Mucosa of rectum (tissue), 2 donors: ENCODE measurements around the gene TNK1.

Experiments used
- H3K27ac ChIP-seq, 2 donors: one replicate each; pipeline ENCODE4 v1.7.0; 2013; ENCODE audit warnings: inconsistent platforms in 2 of 2, low read depth in 2 of 2, low read length in 2 of 2
- H3K27me3 ChIP-seq, 2 donors: one replicate each; pipeline ENCODE4 v1.7.0; 2013; ENCODE audit warnings: low read length in 2 of 2; ENCODE audit not compliant: control insufficient read depth in 2 of 2, insufficient read depth in 2 of 2
- H3K36me3 ChIP-seq, 2 donors: one replicate each; pipeline ENCODE4 v1.7.0; 2013; ENCODE audit warnings: low read length in 2 of 2; ENCODE audit not compliant: control insufficient read depth in 2 of 2, insufficient read depth in 2 of 2
- H3K4me1 ChIP-seq, 2 donors: one replicate each; pipeline ENCODE4 v1.7.0; 2013; ENCODE audit warnings: low read length in 2 of 2, mild to moderate bottlenecking in 1 of 2; ENCODE audit not compliant: control insufficient read depth in 2 of 2, insufficient read depth in 2 of 2
- H3K4me3 ChIP-seq, 2 donors: one replicate each; pipeline ENCODE4 v1.7.0; 2013; ENCODE audit warnings: low read length in 2 of 2
- H3K9ac ChIP-seq, 2 donors: one replicate each; pipeline ENCODE4 v1.7.0; 2013; ENCODE audit warnings: low read length in 2 of 2, low read depth in 1 of 2, mild to moderate bottlenecking in 1 of 2
- H3K9me3 ChIP-seq, 2 donors: one replicate each; pipeline ENCODE4 v1.7.0; 2013; ENCODE audit warnings: low read length in 2 of 2; ENCODE audit not compliant: control insufficient read depth in 2 of 2
- donor health status: healthy.
- donor health status: Normal muscosa, but diverticular disease.

TNK1 gene

DNA sequence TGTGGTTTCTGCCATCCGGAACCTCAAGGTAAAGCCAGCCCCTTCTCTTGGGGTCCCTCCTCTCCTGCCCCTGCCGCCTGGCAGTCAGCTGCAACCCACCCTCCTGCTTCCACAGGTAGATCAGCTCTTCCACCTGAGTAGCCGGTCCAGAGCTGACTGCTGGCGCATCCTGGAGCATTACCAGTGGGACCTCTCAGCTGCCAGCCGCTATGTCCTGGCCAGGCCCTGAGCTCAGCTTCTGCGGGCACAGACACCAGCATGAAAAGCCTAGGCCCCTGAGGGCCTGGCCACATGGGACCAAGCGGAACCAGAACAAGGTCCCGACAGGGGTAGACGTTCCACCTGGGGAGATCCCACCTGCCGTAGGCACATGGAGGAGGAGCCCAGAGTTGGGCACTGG, 8.0 kb downstream of the TNK1 start:
- H3K9ac ChIP-seq, result no peak overlapping the region
- H3K27ac ChIP-seq, result no peak overlapping the region
- no peak overlapping the region for H3K4me3 ChIP-seq
- no peaks in the 10 kb centered on the region for H3K27me3 ChIP-seq
- H3K36me3 ChIP-seq, result peaks cover 25 to 36% of the 10 kb centered on the region in 2 donors
- H3K9me3 ChIP-seq, result no peaks in the 10 kb centered on the region
- H3K4me1 ChIP-seq, result peaks cover 5 to 7% of the 10 kb centered on the region in 2 donors

DNA sequence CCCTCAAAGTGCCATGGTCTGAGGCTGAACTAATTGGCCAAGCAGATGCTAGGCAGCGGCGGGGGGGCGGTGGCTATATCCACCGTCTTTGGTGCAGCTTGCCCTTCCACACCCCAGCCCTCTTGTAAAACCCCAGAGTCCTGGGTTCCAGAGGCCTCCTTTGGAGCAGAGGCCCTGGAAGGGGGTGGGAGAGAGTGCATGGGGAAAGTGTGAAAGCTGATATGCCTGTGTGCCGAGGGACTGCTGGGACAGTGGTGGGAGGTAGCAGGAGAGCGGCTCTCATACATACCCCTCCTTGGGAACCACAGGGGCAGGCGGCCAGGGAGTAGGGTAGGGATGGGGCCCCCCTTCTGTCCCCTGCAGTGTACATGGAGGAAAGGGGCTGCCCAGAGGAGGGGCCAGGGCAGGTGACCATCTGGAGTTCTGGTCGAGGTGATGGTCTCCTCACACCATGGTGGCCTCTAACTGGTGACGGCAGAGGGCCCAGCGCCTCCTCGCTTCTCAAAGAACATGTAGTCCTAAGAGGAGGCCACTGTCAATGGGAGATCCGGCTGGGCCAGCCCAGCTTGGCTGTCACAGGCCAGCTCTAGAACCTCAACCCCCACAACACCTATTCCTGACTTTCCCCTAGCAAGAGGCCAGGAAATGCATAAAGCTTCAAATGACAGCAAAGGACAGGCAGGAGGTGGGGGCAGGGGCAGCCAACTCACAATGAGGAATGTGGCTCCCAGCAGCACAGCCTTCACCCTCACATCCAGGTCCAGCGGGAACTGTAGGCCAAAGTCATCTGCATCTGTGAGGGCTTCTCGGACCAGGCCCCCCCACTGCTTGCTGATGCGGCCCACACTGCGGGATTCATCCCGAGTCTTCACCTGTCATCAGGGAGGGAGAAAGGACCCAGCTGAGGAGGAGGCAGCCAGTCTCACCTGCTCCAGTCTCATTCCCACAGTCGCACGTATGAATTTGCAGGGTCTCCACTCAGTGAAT, 9.3 kb downstream of the TNK1 start:
- no peaks in the 10 kb centered on the region for H3K9me3 ChIP-seq
- H3K4me3 ChIP-seq, result no peak overlapping the region
- peaks cover 21 to 33% of the 10 kb centered on the region in 2 donors for H3K36me3 ChIP-seq
- no peaks in the 10 kb centered on the region for H3K27me3 ChIP-seq
- H3K4me1 ChIP-seq, result peaks cover 11 to 13% of the 10 kb centered on the region in 2 donors
- H3K9ac ChIP-seq, result no peak overlapping the region
- no peak overlapping the region for H3K27ac ChIP-seq

DNA sequence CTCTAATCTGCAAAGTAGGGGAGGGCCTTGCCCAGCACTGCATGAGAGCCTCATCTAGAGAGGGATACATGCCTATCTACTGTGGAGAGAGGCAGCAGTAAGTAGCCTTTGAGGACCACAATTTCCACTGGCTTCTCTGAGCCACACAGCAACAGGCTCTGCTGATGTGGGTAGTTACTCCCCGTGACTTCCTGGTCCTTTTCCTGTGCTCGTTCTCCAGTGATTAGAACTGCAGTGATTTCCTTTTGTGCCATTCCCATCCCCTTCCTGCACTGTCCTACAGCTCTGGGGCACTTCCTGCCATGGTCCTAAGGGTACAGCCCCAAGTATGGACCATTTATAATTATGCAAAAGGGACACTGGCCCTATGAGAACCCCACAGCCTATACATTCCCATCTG, 10.4 kb downstream of the TNK1 start:
- no peak overlapping the region for H3K4me3 ChIP-seq
- H3K27me3 ChIP-seq, result no peaks in the 10 kb centered on the region
- H3K9ac ChIP-seq, result no peak overlapping the region
- peaks cover 11 to 13% of the 10 kb centered on the region in 2 donors for H3K4me1 ChIP-seq
- peaks cover 15 to 27% of the 10 kb centered on the region in 2 donors for H3K36me3 ChIP-seq
- no peak overlapping the region for H3K27ac ChIP-seq
- no peaks in the 10 kb centered on the region for H3K9me3 ChIP-seq

DNA sequence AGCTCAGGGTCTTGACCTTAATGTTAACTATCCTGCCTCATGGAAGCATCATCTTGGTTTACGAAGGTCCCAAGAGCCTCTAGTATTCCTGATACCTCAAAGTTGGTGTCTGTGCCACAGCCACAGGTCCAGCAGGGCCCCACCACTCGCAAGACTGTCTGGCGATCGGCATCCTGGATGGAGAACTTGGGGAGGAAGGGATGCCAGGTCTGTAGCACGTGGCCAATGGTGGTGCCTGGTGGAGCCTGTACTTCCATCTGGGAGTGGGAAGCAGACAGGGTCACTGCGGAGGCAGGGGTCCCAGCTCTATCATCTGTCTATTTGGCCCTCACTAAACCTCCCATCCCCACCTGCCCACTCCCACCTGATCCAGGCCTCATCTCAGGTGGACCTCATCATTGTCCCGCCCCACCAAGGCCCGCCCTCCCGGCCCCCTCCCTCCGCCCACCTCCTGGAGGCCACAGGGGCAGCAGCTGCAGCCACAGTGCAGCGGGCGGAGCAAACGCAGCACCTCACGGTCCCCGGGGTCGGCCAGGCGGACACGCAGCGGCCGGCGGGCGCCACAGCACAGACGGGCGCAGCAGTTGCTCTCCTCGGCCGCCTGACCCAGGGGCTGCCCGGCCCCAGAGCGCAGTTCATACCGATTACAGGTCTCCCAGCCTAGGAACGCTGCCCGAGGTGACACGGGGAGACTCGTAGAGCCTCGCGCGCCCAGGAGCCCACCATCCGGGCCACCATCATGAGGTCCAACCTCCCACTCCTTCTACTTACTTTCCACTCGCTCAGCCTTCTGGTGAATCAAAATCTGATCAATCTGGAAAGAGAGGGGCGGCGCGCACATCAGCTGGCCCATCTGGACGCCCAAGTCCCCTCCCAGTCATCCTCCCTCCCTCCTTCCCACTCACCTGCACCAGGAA, 12.1 kb downstream of the TNK1 start:
- no peaks in the 10 kb centered on the region for H3K9me3 ChIP-seq
- no peak overlapping the region for H3K27ac ChIP-seq
- H3K9ac ChIP-seq, result no peak overlapping the region
- H3K27me3 ChIP-seq, result no peaks in the 10 kb centered on the region
- H3K36me3 ChIP-seq, result peaks cover 15 to 17% of the 10 kb centered on the region in 2 donors
- H3K4me1 ChIP-seq, result peaks cover 11 to 13% of the 10 kb centered on the region in 2 donors
- H3K4me3 ChIP-seq, result peak overlapping the region; percentile 79 to 81

DNA sequence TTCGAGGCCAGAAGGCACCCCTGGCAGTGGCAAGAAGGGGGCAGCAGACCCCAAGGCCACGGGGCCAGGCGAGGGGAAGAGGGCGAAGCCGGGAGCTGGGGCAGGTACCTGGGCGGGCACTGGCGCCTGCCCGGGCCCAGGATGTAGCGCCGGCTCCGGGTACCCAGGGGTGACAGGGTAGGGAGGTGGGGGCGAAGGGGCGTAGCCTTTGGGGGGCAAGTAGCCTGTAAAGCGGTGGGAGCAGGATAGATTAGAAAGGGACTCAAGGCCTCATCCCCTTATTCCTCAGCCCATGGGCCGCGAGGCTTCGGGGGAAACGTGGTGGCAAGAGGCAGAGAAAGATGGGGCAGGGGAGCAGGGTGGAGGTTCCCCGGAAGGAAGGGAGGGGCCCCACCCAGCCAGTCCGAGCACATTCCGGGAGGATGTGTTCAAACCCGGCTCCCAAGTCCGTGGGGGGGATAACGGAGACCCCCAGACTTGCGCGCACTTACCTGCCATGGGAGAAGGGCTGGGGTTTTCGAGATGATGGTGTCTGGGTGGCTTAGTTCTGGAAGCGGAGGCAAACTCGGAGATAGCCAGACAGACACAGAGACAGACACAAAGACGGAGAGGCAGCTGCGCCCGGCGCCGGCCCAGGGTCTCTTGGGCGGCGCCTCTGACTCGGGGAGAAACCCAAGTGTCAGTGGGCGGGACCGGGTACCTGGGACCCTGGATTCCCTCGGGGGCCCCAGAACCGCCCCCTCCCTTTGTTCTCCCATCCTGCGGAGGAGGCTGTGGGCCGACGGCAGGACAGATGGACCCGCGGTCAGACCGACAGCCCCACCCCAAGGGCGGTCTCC, 12.9 kb downstream of the TNK1 start:
- Histone ChIP-seq H3K9me3 (no peaks in the 10 kb centered on the region), H3K4me3 (peak overlapping the region; percentile 79 to 81), H3K4me1 (peaks cover 11 to 13% of the 10 kb centered on the region in 2 donors), H3K9ac (peak overlapping the region; percentile 65 to 90), H3K27ac (peak overlapping the region; percentile 89 to 93), H3K36me3 (peaks cover 10 to 11% of the 10 kb centered on the region in 2 donors), H3K27me3 (no peaks in the 10 kb centered on the region)

DNA sequence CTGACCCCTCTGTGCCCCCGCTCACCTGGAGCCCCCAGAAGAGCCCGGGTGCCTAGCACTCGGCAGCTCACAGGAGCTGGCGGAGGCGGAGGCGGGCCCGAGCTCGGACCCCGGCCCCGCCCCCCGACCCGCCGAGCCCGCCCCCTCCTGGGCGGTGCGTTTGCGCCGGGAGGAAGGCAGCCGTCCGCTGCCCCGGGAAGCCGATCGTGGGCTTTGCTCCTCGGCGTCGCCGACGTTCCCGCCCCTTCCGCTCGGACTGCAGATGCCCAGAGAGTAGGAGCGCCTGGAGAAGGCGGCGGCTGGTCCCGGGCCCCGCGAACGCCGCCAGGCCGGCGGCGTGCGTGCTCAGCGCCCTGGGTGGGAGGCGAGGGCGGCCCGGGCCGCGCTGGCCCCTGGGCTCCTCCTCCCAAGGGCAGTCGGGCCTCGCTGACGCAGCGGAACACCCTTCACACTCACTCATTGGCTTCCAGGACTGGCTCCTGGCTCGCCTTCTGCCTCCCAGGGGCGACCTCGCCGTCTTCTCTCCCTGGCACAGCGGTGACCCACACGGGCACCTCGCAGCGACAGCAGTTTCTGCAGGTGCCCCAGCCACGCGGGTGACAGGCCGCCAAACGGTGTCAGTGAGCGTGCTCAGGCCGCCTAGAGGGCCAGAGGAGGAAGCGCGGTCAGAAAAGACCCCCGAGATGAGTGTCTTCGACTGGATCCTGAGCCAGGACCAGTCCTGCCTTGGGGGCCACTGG, 13.7 kb downstream of the TNK1 start, which contains the start of gene PLSCR3:
Gene PLSCR3 (minus strand): TSS at position 74 of the 740 bp plus-strand sequence. CDS start 415 bp downstream, outside the sequence.
- Histone ChIP-seq H3K27me3 (no peaks in the 10 kb centered on the region), H3K9me3 (no peaks in the 10 kb centered on the region), H3K36me3 (peaks cover 2 to 3% of the 10 kb centered on the region in 2 donors), H3K4me1 (peaks cover 11 to 13% of the 10 kb centered on the region in 2 donors), H3K9ac (peak within 1 kb of the TSS; percentile 83 to 90), H3K4me3 (peak within 1 kb of the TSS; percentile 79 to 81), H3K27ac (peak within 1 kb of the TSS; percentile 89 to 93)

DNA sequence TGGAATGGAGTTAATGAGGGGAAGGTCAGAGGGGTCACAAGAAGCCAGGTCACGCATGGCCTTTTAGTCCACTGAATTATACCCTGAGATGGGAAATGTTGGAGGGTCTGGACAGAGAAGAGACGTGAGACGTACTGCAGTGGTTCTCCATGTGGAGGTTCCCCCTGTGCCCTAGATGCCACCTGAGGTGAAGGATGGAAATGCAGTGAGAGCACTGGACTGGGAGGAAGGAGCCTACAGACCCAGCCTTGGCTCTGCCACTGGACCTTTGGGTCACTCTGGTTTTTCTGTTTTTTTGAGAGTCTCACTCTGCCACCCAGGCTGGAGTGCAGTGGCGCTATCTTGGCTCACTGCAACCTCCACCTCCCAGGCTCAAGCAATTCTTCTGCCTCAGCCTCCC, 15.3 kb downstream of the TNK1 start:
- H3K9ac ChIP-seq, result no peak overlapping the region
- H3K27ac ChIP-seq, result no peak overlapping the region
- no peaks in the 10 kb centered on the region for H3K27me3 ChIP-seq
- H3K4me1 ChIP-seq, result peaks cover 11 to 13% of the 10 kb centered on the region in 2 donors
- H3K36me3 ChIP-seq, result no peaks in the 10 kb centered on the region
- no peak overlapping the region for H3K4me3 ChIP-seq
- H3K9me3 ChIP-seq, result no peaks in the 10 kb centered on the region

DNA sequence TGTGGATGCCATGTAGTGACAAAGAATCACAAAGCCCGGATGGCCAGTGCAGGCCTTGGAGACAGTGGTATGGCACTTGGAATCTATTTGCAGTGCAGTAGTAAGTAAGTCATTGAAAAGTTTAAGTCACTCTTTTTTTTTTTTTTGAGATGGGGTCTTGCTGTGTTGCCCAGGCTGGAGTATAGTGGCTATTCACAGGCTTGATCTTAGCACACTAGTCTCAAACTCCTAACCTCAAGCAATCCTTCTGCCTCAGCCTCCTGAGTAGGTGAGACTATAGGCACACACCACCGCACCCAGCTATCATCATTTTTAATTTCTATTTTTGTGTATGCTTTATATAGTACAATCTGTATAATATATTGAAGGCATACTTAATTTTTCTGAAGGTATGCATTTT, 17.7 kb downstream of the TNK1 start:
- H3K27ac ChIP-seq, result no peak overlapping the region
- no peaks in the 10 kb centered on the region for H3K36me3 ChIP-seq
- H3K9ac ChIP-seq, result no peak overlapping the region
- peaks cover 13 to 18% of the 10 kb centered on the region in 2 donors for H3K4me1 ChIP-seq
- H3K9me3 ChIP-seq, result no peaks in the 10 kb centered on the region
- H3K27me3 ChIP-seq, result no peaks in the 10 kb centered on the region
- no peak overlapping the region for H3K4me3 ChIP-seq
